Myocyte (in vitro differentiated cells): ENCODE data around the gene RAB33A. TPM values are rescaled to one million over a fixed set of nuclear protein-coding genes. Genes with fewer than 3 reads are reported as not detected.

ENCODE experiments used
- DNase-seq: peaks from one replicate; pipeline ENCODE4 v3.0.0-alpha.2; 2012; ENCODE audit warnings: low read depth
- polyA plus RNA-seq: library from polyadenylated mRNA; unstranded; fragments of >200 nt; gene quantifications from one replicate; pipeline ENCODE4 v1.2.1, GENCODE V29; 2012; ENCODE audit warnings: missing spikeins
- total RNA-seq: library from RNA; depleted of rRNA; stranded (reverse); fragments of >200 nt; gene quantifications from 2 replicates; pipeline ENCODE4 v1.2.3, GENCODE V29; 2014

Gene RAB33A
- 0.29 TPM in 1 of 2 replicates, not detected in the other for total RNA-seq
- polyA plus RNA-seq: 0.91 TPM

GRCh38 chrX:130171446-130172126 lies at the start of gene RAB33A:
Gene RAB33A, plus strand, starts transcription at chrX:130171962. Its CDS starts 101 bp downstream, at chrX:130172063.
- DNase-seq: no peak

GRCh38 chrX:130124577-130124976 lies 47.2 kb upstream of the RAB33A start:
- no peak for DNase-seq

GRCh38 chrX:130125091-130125874 lies 46.5 kb upstream of the RAB33A start:
- DNase-seq: no peak

- DNase-seq: no peak
These were observed 40.8 kb upstream of the RAB33A start for GRCh38 chrX:130130990-130131389.

GRCh38 chrX:130136496-130136895 lies 35.3 kb upstream of the RAB33A start:
- DNase-seq: no peak

- no peak for DNase-seq
These were observed 34.8 kb upstream of the RAB33A start for GRCh38 chrX:130136961-130137360.

GRCh38 chrX:130139474-130140201 lies 32.1 kb upstream of the RAB33A start:
- no peak for DNase-seq

GRCh38 chrX:130144509-130144908 lies 27.3 kb upstream of the RAB33A start:
- DNase-seq: no peak

GRCh38 chrX:130145123-130145522 lies 26.6 kb upstream of the RAB33A start:
- no peak for DNase-seq

- no peak for DNase-seq
These were observed 24.1 kb upstream of the RAB33A start for GRCh38 chrX:130147631-130148030.

- no peak for DNase-seq
These were observed 16.2 kb upstream of the RAB33A start for GRCh38 chrX:130155564-130155963.

- DNase-seq: no peak
These were observed 13.5 kb upstream of the RAB33A start for GRCh38 chrX:130158311-130158710.

GRCh38 chrX:130159776-130160175 lies 12.0 kb upstream of the RAB33A start:
- DNase-seq: no peak

GRCh38 chrX:130162094-130162735 lies 9.5 kb upstream of the RAB33A start:
- no peak for DNase-seq

GRCh38 chrX:130163398-130163797 lies 8.4 kb upstream of the RAB33A start:
- DNase-seq: no peak

GRCh38 chrX:130165181-130165702 lies 6.5 kb upstream of the RAB33A start:
- DNase-seq: no peak

GRCh38 chrX:130165703-130166502 lies 5.9 kb upstream of the RAB33A start, which contains the start of gene AIFM1:
Gene AIFM1, minus strand, starts transcription at chrX:130165841. Its CDS starts 185 bp downstream, at chrX:130165656.
- DNase-seq: peak; percentile 93

- no peak for DNase-seq
These were observed 5.3 kb upstream of the RAB33A start for GRCh38 chrX:130166503-130166777.

GRCh38 chrX:130167040-130167439 lies 4.7 kb upstream of the RAB33A start:
- no peak for DNase-seq

GRCh38 chrX:130170752-130171445 lies 863 bp upstream of the RAB33A start:
- DNase-seq: no peak
